ENCODE data around the gene PRXL2B.

Gene PRXL2B

GRCh38 chr1:2610036-2610959 lies 23.7 kb downstream of the PRXL2B start:
- no peaks in the 10 kb centered on the region; the same call in 1 of the 2 replicates for H3K9me3 ChIP-seq (ENCODE audit: control insufficient read depth, insufficient read depth, low read length)
- H3K9me2 ChIP-seq (replicated peaks; ENCODE audit: control insufficient read depth, low read length), result no peaks in the 10 kb centered on the region
- no peaks in the 10 kb centered on the region for H4K20me1 ChIP-seq (ENCODE audit: control insufficient read depth, insufficient read depth, low read depth, low read length)
- H3K4me1 ChIP-seq (ENCODE audit: control insufficient read depth, low read length), result no peaks in the 10 kb centered on the region
- H3F3A ChIP-seq (ENCODE audit: control insufficient read depth, insufficient read depth), result no peaks in the 10 kb centered on the region
- no peak overlapping the region for H3K27ac ChIP-seq (ENCODE audit: low read depth, low read length)
- H3K27me3 ChIP-seq (ENCODE audit: control insufficient read depth, low read length), result peaks cover 8% of the 10 kb centered on the region
- H3K4me2 ChIP-seq (ENCODE audit: low read length), result no peak overlapping the region
- H3K79me2 ChIP-seq (ENCODE audit: control insufficient read depth, low read length), result no peaks in the 10 kb centered on the region
- TF ChIP-seq CTCF (IDR thresholded peaks at IDR 0.05; ENCODE audit: low read depth, low read length, poor library complexity, severe bottlenecking) (no peak), EZH2phosphoT487 (IDR thresholded peaks at IDR 0.05; ENCODE audit: borderline replicate concordance, low read length) (no peak)
- no peaks in the 10 kb centered on the region for H3K36me3 ChIP-seq (ENCODE audit: control insufficient read depth, low read length)
- no peak overlapping the region for H3K4me3 ChIP-seq (ENCODE audit: low read length)

GRCh38 chr1:2611031-2611501 lies 24.5 kb downstream of the PRXL2B start:
- H3K27me3 ChIP-seq (ENCODE audit: control insufficient read depth, low read length), result peaks cover 13% of the 10 kb centered on the region
- TF ChIP-seq EZH2phosphoT487 (IDR thresholded peaks at IDR 0.05; ENCODE audit: borderline replicate concordance, low read length) (no peak), CTCF (IDR thresholded peaks at IDR 0.05; ENCODE audit: low read depth, low read length, poor library complexity, severe bottlenecking) (no peak)
- no peaks in the 10 kb centered on the region for H3K4me1 ChIP-seq (ENCODE audit: control insufficient read depth, low read length)
- H3K36me3 ChIP-seq (ENCODE audit: control insufficient read depth, low read length), result no peaks in the 10 kb centered on the region
- no peaks in the 10 kb centered on the region for H4K20me1 ChIP-seq (ENCODE audit: control insufficient read depth, insufficient read depth, low read depth, low read length)
- H3K79me2 ChIP-seq (ENCODE audit: control insufficient read depth, low read length), result no peaks in the 10 kb centered on the region
- H3K4me3 ChIP-seq (ENCODE audit: low read length), result no peak overlapping the region
- no peaks in the 10 kb centered on the region; the same call in 1 of the 2 replicates for H3K9me3 ChIP-seq (ENCODE audit: control insufficient read depth, insufficient read depth, low read length)
- no peaks in the 10 kb centered on the region for H3K9me2 ChIP-seq (replicated peaks; ENCODE audit: control insufficient read depth, low read length)
- no peak overlapping the region for H3K4me2 ChIP-seq (ENCODE audit: low read length)
- H3F3A ChIP-seq (ENCODE audit: control insufficient read depth, insufficient read depth), result no peaks in the 10 kb centered on the region
- H3K27ac ChIP-seq (ENCODE audit: low read depth, low read length), result no peak overlapping the region

GRCh38 chr1:2611621-2612437 lies 25.3 kb downstream of the PRXL2B start:
- no peaks in the 10 kb centered on the region for H3F3A ChIP-seq (ENCODE audit: control insufficient read depth, insufficient read depth)
- no peaks in the 10 kb centered on the region for H3K36me3 ChIP-seq (ENCODE audit: control insufficient read depth, low read length)
- H3K27ac ChIP-seq (ENCODE audit: low read depth, low read length), result no peak overlapping the region
- H3K4me2 ChIP-seq (ENCODE audit: low read length), result no peak overlapping the region
- peaks cover 13% of the 10 kb centered on the region for H3K27me3 ChIP-seq (ENCODE audit: control insufficient read depth, low read length)
- no peaks in the 10 kb centered on the region for H3K9me2 ChIP-seq (replicated peaks; ENCODE audit: control insufficient read depth, low read length)
- no peaks in the 10 kb centered on the region for H3K79me2 ChIP-seq (ENCODE audit: control insufficient read depth, low read length)
- H3K9me3 ChIP-seq (ENCODE audit: control insufficient read depth, insufficient read depth, low read length), result no peaks in the 10 kb centered on the region; the same call in 1 of the 2 replicates
- no peaks in the 10 kb centered on the region for H3K4me1 ChIP-seq (ENCODE audit: control insufficient read depth, low read length)
- H3K4me3 ChIP-seq (ENCODE audit: low read length), result no peak overlapping the region
- TF ChIP-seq CTCF (IDR thresholded peaks at IDR 0.05; ENCODE audit: low read depth, low read length, poor library complexity, severe bottlenecking), result no peak
- TF ChIP-seq EZH2phosphoT487 (IDR thresholded peaks at IDR 0.05; ENCODE audit: borderline replicate concordance, low read length), result no peak
- H4K20me1 ChIP-seq (ENCODE audit: control insufficient read depth, insufficient read depth, low read depth, low read length), result no peaks in the 10 kb centered on the region
